ENCODE measurements around the gene CITED1. TPM values are rescaled to one million over a fixed set of nuclear protein-coding genes. Genes with fewer than 3 reads are reported as not detected.

Gene CITED1
- total RNA-seq, 1 donor from 2014 or later = not detected

GRCh38 chrX:72270316-72270866 lies 35.3 kb downstream of the CITED1 start:
- no peak for DNase-seq (ENCODE audit: low spot score)

GRCh38 chrX:72269671-72270251 lies 36.0 kb downstream of the CITED1 start:
- DNase-seq (ENCODE audit: low spot score) = no peak

- DNase-seq (ENCODE audit: low spot score) = no peak
Measured at GRCh38 chrX:72268597-72269365, 36.9 kb downstream of the CITED1 start.

- DNase-seq (ENCODE audit: low spot score) = no peak
Measured at GRCh38 chrX:72265263-72265662, 40.5 kb downstream of the CITED1 start.

- no peak for DNase-seq (ENCODE audit: low spot score)
Measured at GRCh38 chrX:72262077-72262476, 43.6 kb downstream of the CITED1 start.

GRCh38 chrX:72260448-72260847 lies 45.3 kb downstream of the CITED1 start:
- no peak for DNase-seq (ENCODE audit: low spot score)

- no peak for DNase-seq (ENCODE audit: low spot score)
Measured at GRCh38 chrX:72258174-72258573, 47.5 kb downstream of the CITED1 start.

- DNase-seq (ENCODE audit: low spot score) = no peak
Measured at GRCh38 chrX:72255864-72256263, 49.9 kb downstream of the CITED1 start.

GRCh38 chrX:72255445-72255844 lies 50.3 kb downstream of the CITED1 start:
- no peak for DNase-seq (ENCODE audit: low spot score)

GRCh38 chrX:72254816-72255215 lies 50.9 kb downstream of the CITED1 start:
- DNase-seq (ENCODE audit: low spot score) = no peak

- DNase-seq (ENCODE audit: low spot score) = no peak
Measured at GRCh38 chrX:72253686-72254085, 52.0 kb downstream of the CITED1 start.

Other genes starting within 250 kb of the CITED1 start
- 9.8 TPM for gene RTL5, start 174.0 kb downstream of the CITED1 start, total RNA-seq
- gene PIN4, start 124.2 kb downstream of the CITED1 start, total RNA-seq = 13.4 TPM
- 0.26 TPM for gene ERCC6L, start 66.9 kb downstream of the CITED1 start, total RNA-seq
- 1,737 TPM for gene RPS4X, start 28.7 kb downstream of the CITED1 start, total RNA-seq

All from ureter (tissue), 1 donor.